PC-9 (cell line): Measurements from ENCODE around the gene ZNF780B. TPM values are rescaled to one million over a fixed set of nuclear protein-coding genes. Genes with fewer than 3 reads are reported as not detected.
A peak's percentile ranks its signal among the peaks of the same experiment; 100 is the strongest.

ENCODE experiments used
- BruUV-seq: library from RNA; stranded (reverse); fragments of 400-500 nt; replicated peaks from 2 replicates; lab custom pipeline; 2021; lab: Mats Ljungman, UMichigan
- CTCF ChIA-PET: fragments of 300-600 bp; sonication (Branson Sonifier 250); formaldehyde crosslinking; loops from one replicate; lab custom pipeline; 2022; ENCODE audit warnings: antibody characterized with exemption; lab: Charles Lee
- POLR2A ChIA-PET: fragments of 300-600 bp; sonication (Branson Sonifier 250); formaldehyde crosslinking; loops from one replicate; lab custom pipeline; 2022; ENCODE audit warnings: antibody characterized with exemption; ENCODE audit not compliant: unreplicated experiment; lab: Charles Lee
- DNase-seq, 2 experiments: peaks; one replicate each; pipeline versions ENCODE4 v3.0.0 to v3.0.0-alpha.2; 2015 to 2022; ENCODE audit warnings: mixed read lengths in 1 of 2
- H2AFZ ChIP-seq: fragments of 200-600 bp; sonication (generic); 2 replicates; pipeline ENCODE4 v1.8.1; 2017; ENCODE audit warnings: antibody characterized with exemption
- H3F3A ChIP-seq: fragments of 200-600 bp; sonication (generic); 2 replicates; pipeline ENCODE4 v1.8.1; 2017; ENCODE audit warnings: antibody characterized with exemption, mild to moderate bottlenecking, low read depth; ENCODE audit not compliant: insufficient read depth
- H3K27ac ChIP-seq: fragments of 200-600 bp; sonication (generic); 2 replicates; pipeline ENCODE4 v1.6.1; 2016; ENCODE audit warnings: mixed run types
- H3K27me3 ChIP-seq: fragments of 200-600 bp; sonication (generic); 2 replicates; pipeline ENCODE4 v1.6.1; 2016; ENCODE audit warnings: low read depth, mixed run types; ENCODE audit not compliant: insufficient read depth
- H3K36me3 ChIP-seq: fragments of 200-600 bp; sonication (generic); 2 replicates; pipeline ENCODE4 v1.6.1; 2016; ENCODE audit warnings: low read depth, mixed run types
- H3K4me1 ChIP-seq: fragments of 200-600 bp; sonication (generic); replicated peaks from 2 replicates; pipeline ENCODE4 v1.6.1; 2016; ENCODE audit warnings: mixed run types; ENCODE audit not compliant: insufficient read depth
- H3K4me2 ChIP-seq: fragments of 200-600 bp; sonication (generic); 2 replicates; pipeline ENCODE4 v1.6.1; 2017; ENCODE audit warnings: mixed run types
- H3K4me3 ChIP-seq: fragments of 200-600 bp; sonication (generic); 2 replicates; pipeline ENCODE4 v1.6.1; 2016; ENCODE audit warnings: mixed run types
- H3K79me2 ChIP-seq: fragments of 200-600 bp; sonication (generic); 2 replicates; pipeline ENCODE4 v1.6.1; 2017; ENCODE audit warnings: low read depth, mixed run types
- H3K9me2 ChIP-seq: fragments of 200-600 bp; sonication (generic); 2 replicates; pipeline ENCODE4 v1.8.1; 2017; ENCODE audit warnings: mild to moderate bottlenecking; ENCODE audit not compliant: insufficient read depth
- H3K9me3 ChIP-seq: fragments of 200-600 bp; sonication (generic); 2 replicates; pipeline ENCODE4 v1.8.1; 2016; ENCODE audit warnings: low read depth; ENCODE audit not compliant: insufficient read depth
- H4K20me1 ChIP-seq: fragments of 200-600 bp; sonication (generic); 2 replicates; pipeline ENCODE4 v1.8.1; 2017; ENCODE audit not compliant: insufficient read depth
- CTCF ChIP-seq: fragments of 200-600 bp; sonication (generic); conservative IDR thresholded peaks from 2 replicates; pipeline ENCODE4 v1.6.1; 2017; ENCODE audit warnings: mixed run types, antibody characterized with exemption, mild to moderate bottlenecking, moderate library complexity
- EZH2 ChIP-seq: fragments of 200-600 bp; sonication (generic); IDR thresholded peaks from 2 replicates; pipeline ENCODE4 v1.8.0; 2017; ENCODE audit warnings: antibody characterized with exemption, low read depth
- intact Hi-C: fragments of 100-400 bp; cut with micrococcal nuclease; formaldehyde crosslinking; loops from one replicate; pipeline ENCODE4 v1.10.0; 2022; ENCODE audit not compliant: unreplicated experiment
- total RNA-seq: library from RNA; stranded (reverse); gene quantifications from 2 replicates; pipeline ENCODE4 v1.2.3, GENCODE V29; 2021

ZNF780B gene
- total RNA-seq, 1 experiment from 2014 or later, result 20.0 TPM

- TSS peak; percentile 65 for BruUV-seq
- Histone ChIP-seq H3K4me1 (peaks cover 14% of the 10 kb centered on the region), H3K36me3 (no peaks in the 10 kb centered on the region; the same call in 1 of the 2 replicates), H2AFZ (peak within 1 kb of the TSS; percentile 98), H3K27ac (peak within 1 kb of the TSS; percentile 47), H4K20me1 (no peaks in the 10 kb centered on the region), H3K9me2 (no peaks in the 10 kb centered on the region), H3K9me3 (no peaks in the 10 kb centered on the region), H3K79me2 (peaks cover 27% of the 10 kb centered on the region; the same call in 1 of the 2 replicates), H3K27me3 (no peaks in the 10 kb centered on the region), H3K4me3 (peak within 1 kb of the TSS; percentile 91), H3F3A (peaks cover 20% of the 10 kb centered on the region), H3K4me2 (peak within 1 kb of the TSS; percentile 91)
- TF ChIP-seq CTCF, result no peak
- TF ChIP-seq EZH2, result no peak
- ChIA-PET CTCF (no interaction called here), POLR2A (interaction anchor here (0.6 to 0.8 kb wide), 7 partner anchors 10 to 1232 kb away, joined by 3 to 7 read pairs (median 4); no protein-coding TSS in a partner anchor)
- DNase-seq, result peak; percentile 57 to 67
- intact Hi-C loops, result no loop called here
Measured at GRCh38 chr19:40090241-40091204, 34.5 kb upstream of the ZNF780B start, which contains the start of gene ZNF780A. TSS of gene ZNF780A (minus strand) at chr19:40090943. CDS start at chr19:40084753, 6,190 bp downstream.

DNA sequence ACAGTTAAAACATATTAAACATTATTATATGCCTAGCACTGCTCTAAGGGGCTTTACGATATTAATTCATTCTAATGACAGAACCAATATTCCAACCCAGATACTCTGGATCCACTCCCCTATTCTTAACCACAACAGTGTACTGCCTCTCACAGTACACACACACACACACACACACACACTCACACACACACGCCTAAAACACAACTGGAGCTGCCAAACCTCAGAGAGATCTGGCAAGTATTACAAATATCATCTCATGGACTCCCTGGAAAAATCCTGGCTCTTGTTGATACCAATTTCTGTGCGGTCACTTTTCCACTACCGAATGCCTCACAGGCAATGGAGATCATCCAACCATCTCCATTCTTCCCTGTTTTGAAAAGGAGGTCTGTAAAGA is 33.4 kb upstream of the ZNF780B start:
- ChIA-PET CTCF (no interaction called here), POLR2A (no interaction called here)
- Histone ChIP-seq H4K20me1 (no peaks in the 10 kb centered on the region), H3K27ac (no peak overlapping the region), H2AFZ (no peak overlapping the region), H3K9me2 (no peaks in the 10 kb centered on the region), H3K9me3 (no peaks in the 10 kb centered on the region), H3K79me2 (peaks cover 27% of the 10 kb centered on the region; the same call in 1 of the 2 replicates), H3K4me3 (peak overlapping the region; percentile 91), H3K27me3 (no peaks in the 10 kb centered on the region), H3K36me3 (no peaks in the 10 kb centered on the region; the same call in 1 of the 2 replicates), H3K4me1 (peaks cover 14% of the 10 kb centered on the region), H3K4me2 (peak overlapping the region; percentile 91), H3F3A (peaks cover 20% of the 10 kb centered on the region)
- TF ChIP-seq EZH2 (no peak), CTCF (no peak)
- DNase-seq, result no peak
- intact Hi-C loops, result no loop called here
- BruUV-seq, result no TSS peak

DNA sequence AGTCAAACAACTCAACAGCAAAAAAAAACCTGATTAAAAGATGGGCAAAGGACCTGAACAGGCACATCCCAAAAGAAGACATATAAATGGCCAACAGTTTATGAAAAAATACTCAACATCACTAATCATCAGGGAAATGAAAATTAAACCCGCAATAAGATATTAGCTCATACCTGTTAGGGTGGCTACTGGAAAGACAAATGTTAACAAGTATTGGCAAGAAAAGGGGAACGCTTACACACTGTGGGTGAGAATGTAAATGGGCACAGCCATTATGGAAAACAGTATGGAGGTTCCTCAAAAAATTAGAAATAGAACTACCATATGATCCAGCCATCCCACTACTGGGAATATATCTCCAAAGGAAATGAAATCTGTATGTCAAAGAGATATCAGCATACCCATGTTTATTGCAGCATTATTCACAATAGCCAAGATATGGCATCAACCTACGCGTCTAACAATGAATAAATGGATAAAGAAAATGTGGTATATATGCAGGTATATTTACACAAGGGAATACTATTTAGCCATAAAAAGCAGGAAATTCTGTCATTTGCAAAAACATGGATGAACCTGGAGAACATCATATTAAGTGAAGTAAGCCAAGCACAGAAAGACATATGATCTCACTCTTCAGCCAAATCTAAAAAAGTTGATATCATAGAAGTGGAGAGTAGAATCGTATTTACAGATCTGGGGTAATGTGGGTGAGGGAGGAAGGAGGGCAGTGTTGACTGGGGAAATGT is 32.4 kb upstream of the ZNF780B start:
- Histone ChIP-seq H3K4me2 (peak overlapping the region; percentile 91; the same call in 1 of the 2 replicates), H3K79me2 (peaks cover 27% of the 10 kb centered on the region; the same call in 1 of the 2 replicates), H3K27me3 (no peaks in the 10 kb centered on the region), H4K20me1 (no peaks in the 10 kb centered on the region), H3K9me3 (no peaks in the 10 kb centered on the region), H3K36me3 (no peaks in the 10 kb centered on the region; the same call in 1 of the 2 replicates), H3F3A (peaks cover 20% of the 10 kb centered on the region), H2AFZ (no peak overlapping the region), H3K27ac (no peak overlapping the region), H3K4me3 (no peak overlapping the region), H3K9me2 (no peaks in the 10 kb centered on the region), H3K4me1 (peaks cover 14% of the 10 kb centered on the region)
- intact Hi-C loops, result no loop called here
- DNase-seq, result no peak
- ChIA-PET CTCF (no interaction called here), POLR2A (no interaction called here)
- TF ChIP-seq EZH2, result no peak
- TF ChIP-seq CTCF, result no peak
- BruUV-seq, result no TSS peak
